ENCODE results near the gene MAP4K2.

DNA sequence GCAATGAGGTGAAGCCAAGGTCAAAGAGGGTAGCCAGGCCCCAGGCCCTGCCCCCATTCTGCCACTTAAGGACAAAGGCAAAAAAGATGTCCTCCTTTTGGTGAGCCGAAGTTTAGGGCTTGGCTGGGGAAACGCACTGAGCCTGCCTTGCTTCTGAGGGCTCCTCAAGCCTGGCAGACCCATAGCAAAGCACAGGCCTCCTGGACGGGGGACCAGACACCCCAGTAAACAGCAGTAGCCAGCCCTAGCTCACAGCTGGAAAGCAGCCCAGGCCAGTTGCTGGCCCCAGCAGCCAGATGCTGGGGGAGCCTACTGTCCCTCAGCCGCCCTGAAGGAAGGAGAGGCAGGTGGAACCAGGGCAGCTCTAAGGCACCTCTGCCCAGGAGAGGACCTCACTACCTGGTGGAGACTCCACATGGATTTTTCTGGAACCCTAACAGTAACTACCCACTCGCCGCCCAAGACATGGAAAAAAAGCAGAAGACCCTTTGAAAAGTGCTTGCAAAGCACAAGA lies 39.4 kb downstream of the MAP4K2 start:
- TF ChIP-seq, protein P1, sequence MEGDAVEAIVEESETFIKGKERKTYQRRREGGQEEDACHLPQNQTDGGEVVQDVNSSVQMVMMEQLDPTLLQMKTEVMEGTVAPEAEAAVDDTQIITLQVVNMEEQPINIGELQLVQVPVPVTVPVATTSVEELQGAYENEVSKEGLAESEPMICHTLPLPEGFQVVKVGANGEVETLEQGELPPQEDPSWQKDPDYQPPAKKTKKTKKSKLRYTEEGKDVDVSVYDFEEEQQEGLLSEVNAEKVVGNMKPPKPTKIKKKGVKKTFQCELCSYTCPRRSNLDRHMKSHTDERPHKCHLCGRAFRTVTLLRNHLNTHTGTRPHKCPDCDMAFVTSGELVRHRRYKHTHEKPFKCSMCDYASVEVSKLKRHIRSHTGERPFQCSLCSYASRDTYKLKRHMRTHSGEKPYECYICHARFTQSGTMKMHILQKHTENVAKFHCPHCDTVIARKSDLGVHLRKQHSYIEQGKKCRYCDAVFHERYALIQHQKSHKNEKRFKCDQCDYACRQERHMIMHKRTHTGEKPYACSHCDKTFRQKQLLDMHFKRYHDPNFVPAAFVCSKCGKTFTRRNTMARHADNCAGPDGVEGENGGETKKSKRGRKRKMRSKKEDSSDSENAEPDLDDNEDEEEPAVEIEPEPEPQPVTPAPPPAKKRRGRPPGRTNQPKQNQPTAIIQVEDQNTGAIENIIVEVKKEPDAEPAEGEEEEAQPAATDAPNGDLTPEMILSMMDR (IDR thresholded peaks at IDR 0.05), result no peak
- TF ChIP-seq POLR2A (IDR thresholded peaks at IDR 0.05), result no peak
